ENCODE results near the gene CDK9. TPM values are rescaled to one million over a fixed set of nuclear protein-coding genes. Genes with fewer than 3 reads are reported as not detected.

Gene CDK9
- total RNA-seq, 4 donors from 2014 or later = 22.3 to 53.2 (median 41.2) TPM

DNA sequence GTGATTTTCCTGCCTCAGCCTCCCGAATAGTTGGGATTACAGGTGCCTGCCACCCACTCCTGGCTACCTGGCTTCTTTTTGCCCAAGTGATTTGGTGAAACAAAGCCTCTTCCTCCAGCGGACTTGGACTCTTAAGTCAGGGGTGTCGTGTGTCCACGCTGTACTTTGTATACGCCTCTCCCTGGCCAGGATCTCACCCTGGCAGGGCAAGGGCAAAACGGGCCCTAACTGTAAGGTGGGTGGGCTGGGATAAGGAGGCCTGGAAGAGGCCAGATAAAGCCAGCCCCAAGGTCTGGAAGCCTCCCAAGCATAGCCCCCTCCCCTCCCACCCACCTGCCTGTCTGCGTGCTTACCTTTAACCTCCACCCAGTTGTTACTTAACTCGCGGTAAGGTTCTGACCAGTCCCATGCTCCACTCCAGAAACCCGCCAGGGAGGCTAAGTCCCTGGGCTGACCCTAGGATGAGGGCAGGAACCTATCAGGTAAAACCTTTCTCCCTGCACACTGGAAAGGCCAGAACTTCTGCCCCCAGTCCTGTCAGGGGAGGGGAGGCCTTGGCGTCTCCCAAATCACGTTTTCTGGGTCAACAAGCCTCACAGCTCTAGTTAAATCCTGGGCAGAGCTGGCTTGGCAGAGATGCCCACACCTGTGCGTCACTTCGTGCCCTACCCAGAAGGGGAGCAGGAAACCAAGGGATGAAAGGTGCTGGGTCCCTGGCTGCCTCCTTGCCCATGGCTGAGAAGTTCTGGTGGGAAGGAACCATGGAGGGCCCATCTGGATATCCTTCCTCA, 8.4 kb downstream of the CDK9 start:
- H3K36me3 ChIP-seq = peaks cover 18 to 44% (median 27%) of the 10 kb centered on the region in 3 donors
- intact Hi-C loops (cut with DNase I) = no loop called here
- 67 to 86% methylated on average over 10 to 11 of the region's 14 CpGs for WGBS, 2 donors
- peak overlapping the region; percentile 7 to 67 (median 38) for H3K27ac ChIP-seq
- H3K4me1 ChIP-seq = peaks cover 12 to 70% (median 15%) of the 10 kb centered on the region in 3 donors
- no peak overlapping the region for H3K4me3 ChIP-seq
- TF ChIP-seq POLR2A (IDR thresholded peaks at IDR 0.05) = no peak
- TF ChIP-seq, protein P1, sequence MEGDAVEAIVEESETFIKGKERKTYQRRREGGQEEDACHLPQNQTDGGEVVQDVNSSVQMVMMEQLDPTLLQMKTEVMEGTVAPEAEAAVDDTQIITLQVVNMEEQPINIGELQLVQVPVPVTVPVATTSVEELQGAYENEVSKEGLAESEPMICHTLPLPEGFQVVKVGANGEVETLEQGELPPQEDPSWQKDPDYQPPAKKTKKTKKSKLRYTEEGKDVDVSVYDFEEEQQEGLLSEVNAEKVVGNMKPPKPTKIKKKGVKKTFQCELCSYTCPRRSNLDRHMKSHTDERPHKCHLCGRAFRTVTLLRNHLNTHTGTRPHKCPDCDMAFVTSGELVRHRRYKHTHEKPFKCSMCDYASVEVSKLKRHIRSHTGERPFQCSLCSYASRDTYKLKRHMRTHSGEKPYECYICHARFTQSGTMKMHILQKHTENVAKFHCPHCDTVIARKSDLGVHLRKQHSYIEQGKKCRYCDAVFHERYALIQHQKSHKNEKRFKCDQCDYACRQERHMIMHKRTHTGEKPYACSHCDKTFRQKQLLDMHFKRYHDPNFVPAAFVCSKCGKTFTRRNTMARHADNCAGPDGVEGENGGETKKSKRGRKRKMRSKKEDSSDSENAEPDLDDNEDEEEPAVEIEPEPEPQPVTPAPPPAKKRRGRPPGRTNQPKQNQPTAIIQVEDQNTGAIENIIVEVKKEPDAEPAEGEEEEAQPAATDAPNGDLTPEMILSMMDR (IDR thresholded peaks at IDR 0.05) = no peak
- H3K27me3 ChIP-seq = no peaks in the 10 kb centered on the region
- H3K9me3 ChIP-seq = no peaks in the 10 kb centered on the region
- no peak for DNase-seq

DNA sequence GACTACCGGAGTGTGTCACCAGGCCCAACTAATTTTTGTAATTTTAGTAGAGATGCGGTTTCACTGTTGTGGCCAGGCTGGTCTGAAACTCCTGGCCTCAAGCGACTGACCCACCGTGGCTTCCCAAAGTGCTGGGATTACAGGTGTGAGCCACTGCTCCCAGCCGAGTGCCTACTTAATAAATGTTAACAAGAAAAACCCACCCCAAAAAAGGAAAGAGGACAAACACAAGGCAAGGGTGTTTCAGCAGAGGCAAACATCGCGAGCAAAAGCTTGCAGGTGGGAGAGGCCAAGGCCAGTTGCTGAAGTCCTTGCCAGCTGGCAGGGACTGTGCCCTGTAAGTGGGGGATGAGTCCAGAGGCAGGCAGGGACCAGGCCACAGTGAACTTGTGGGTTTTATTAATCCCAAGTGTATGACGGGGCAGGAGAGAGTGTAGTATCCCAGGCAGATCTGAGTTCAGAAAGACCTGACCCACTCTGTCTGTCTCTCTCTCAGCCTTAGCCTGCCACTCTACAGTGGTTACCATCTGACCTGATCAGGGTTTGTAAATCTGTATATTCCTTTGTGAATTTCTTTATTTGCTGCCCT, 10.5 kb downstream of the CDK9 start:
- intact Hi-C loops (cut with DNase I) = no loop called here
- Histone ChIP-seq H3K4me1 (peaks cover 12 to 60% (median 18%) of the 10 kb centered on the region in 3 donors), H3K9me3 (no peaks in the 10 kb centered on the region), H3K27me3 (no peaks in the 10 kb centered on the region), H3K27ac (peak overlapping the region in 2 of 4 donors; percentile 7 to 44), H3K4me3 (no peak overlapping the region), H3K36me3 (peaks cover 4 to 23% (median 6%) of the 10 kb centered on the region in 3 donors)
- TF ChIP-seq, protein P1 (IDR thresholded peaks at IDR 0.05) = no peak
- TF ChIP-seq POLR2A (IDR thresholded peaks at IDR 0.05) = no peak
- DNase-seq = no peak
- WGBS, 2 donors = 48 to 49% methylated on average over 2 to 7 of the region's 8 CpGs

DNA sequence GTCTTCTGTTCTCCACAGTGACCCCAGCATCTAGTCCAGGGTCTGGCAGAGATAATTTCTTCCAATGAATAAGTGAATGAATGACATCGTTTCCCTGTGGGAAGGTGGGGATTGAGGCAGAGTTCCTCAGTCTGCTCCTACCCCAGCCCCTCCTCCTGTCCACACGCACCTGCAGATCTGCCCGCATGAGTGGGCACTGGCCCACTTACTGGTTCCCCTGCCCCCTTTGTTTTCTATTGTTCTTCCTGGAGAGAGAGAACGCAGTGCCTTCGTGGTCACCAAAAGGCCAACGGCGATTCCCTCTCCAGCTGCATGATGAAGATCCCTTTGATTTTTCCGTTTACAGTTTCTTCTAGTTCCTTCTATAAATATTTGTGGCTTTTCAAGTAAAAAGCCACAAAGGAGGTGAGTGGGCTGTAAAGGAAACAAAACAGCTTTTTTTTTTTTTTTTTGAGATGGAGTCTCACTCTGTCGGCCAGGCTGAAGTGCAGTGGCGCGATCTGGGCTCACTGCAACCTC, 11.1 kb downstream of the CDK9 start:
- peak overlapping the region in 2 of 4 donors; percentile 7 to 44 for H3K27ac ChIP-seq
- no peaks in the 10 kb centered on the region for H3K27me3 ChIP-seq
- peaks cover 0 to 17% (median 0%) of the 10 kb centered on the region in 3 donors for H3K36me3 ChIP-seq
- no peak for TF ChIP-seq POLR2A (IDR thresholded peaks at IDR 0.05)
- TF ChIP-seq, protein P1 (IDR thresholded peaks at IDR 0.05) = no peak
- H3K4me3 ChIP-seq = no peak overlapping the region
- WGBS, 2 donors = 35 to 38% methylated on average over 11 of the region's 11 CpGs
- DNase-seq = no peak
- intact Hi-C loops (cut with DNase I) = no loop called here
- H3K9me3 ChIP-seq = no peaks in the 10 kb centered on the region
- peaks cover 17 to 65% (median 24%) of the 10 kb centered on the region in 3 donors for H3K4me1 ChIP-seq

DNA sequence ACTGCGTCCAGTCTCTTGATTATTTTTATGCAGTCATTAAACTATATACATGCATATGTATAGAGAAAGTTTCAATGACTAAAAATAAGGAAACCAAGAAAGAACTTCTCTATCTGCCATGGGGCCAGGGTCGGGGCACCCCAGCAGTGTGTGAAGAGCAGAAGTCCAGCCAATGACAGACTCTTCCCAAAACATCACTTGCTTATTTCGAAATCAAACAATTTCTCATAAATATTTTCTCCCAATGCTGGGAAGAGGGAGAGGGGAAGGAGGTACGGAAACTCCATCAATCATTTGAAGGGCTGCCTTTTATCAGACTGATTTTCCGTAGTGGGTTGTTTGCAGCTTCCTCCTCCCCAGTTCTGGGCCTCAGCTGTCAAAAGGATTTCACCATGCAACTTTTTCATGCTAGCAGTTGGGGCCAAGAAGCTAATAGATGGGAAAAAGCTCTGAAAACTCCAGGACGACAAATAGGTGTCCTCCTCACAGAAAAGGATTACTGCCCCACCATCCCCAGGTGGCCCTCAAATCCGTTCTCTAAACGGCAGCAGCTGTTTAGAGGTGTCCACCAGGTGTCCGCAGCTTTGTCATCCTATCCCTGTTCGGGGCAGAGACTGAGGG, 16.2 kb downstream of the CDK9 start:
- Histone ChIP-seq H3K9me3 (no peaks in the 10 kb centered on the region), H3K36me3 (peaks cover 0 to 28% (median 5%) of the 10 kb centered on the region in 3 donors), H3K27ac (peak overlapping the region; percentile 89 to 97 (median 94)), H3K27me3 (no peaks in the 10 kb centered on the region), H3K4me3 (peak overlapping the region; percentile 59 to 83 (median 68)), H3K4me1 (peaks cover 24 to 56% (median 31%) of the 10 kb centered on the region in 3 donors)
- TF ChIP-seq, protein P1 (IDR thresholded peaks at IDR 0.05) = peak in 3 of 6 experiments; percentile 11 to 31 (median 14)
- no peak for TF ChIP-seq POLR2A (IDR thresholded peaks at IDR 0.05)
- WGBS, 2 donors = 19 to 24% methylated on average over 7 to 10 of the region's 10 CpGs
- DNase-seq = no peak
- intact Hi-C loops (cut with DNase I) = no loop called here

Measured in esophagus squamous epithelium (tissue), 5 donors.